ENCODE measurements around the gene EXOSC9.

GRCh38 chr4:121824950-121825349 lies 23.8 kb downstream of the EXOSC9 start:
- TF ChIP-seq MAFK (IDR thresholded peaks at IDR 0.05; ENCODE audit: low read depth, low read length): no peak
- TF ChIP-seq EZH2 (IDR thresholded peaks at IDR 0.05; ENCODE audit: low read depth, low read length, severe bottlenecking): no peak
- no peak for TF ChIP-seq USF2 (IDR thresholded peaks at IDR 0.05; ENCODE audit: low read length)
- TF ChIP-seq EP300 (IDR thresholded peaks at IDR 0.05; ENCODE audit: borderline replicate concordance in 1 of 2, low read depth in 2 of 2, low read length in 2 of 2): no peak
- no peak for TF ChIP-seq CTCF (IDR thresholded peaks at IDR 0.05; ENCODE audit: control extremely low read depth in 1 of 3, insufficient read depth in 1 of 3, low read depth in 1 of 3, low read length in 3 of 3)
- no peak for TF ChIP-seq CEBPB (IDR thresholded peaks at IDR 0.05; ENCODE audit: low read depth, low read length)
- TF ChIP-seq KDM5A (IDR thresholded peaks at IDR 0.05; ENCODE audit: low read length): no peak
- no peak for TF ChIP-seq POLR2AphosphoS5 (IDR thresholded peaks at IDR 0.05; ENCODE audit: low read depth, low read length)
- TF ChIP-seq TAF7 (optimal IDR thresholded peaks at IDR 0.05; ENCODE audit: borderline replicate concordance, low read depth, low read length): no peak
- TF ChIP-seq POLR2A (IDR thresholded peaks at IDR 0.05; ENCODE audit: control extremely low read depth in 1 of 2, low read depth in 2 of 2, low read length in 2 of 2): no peak
- no peak for TF ChIP-seq CHD2 (IDR thresholded peaks at IDR 0.05; ENCODE audit: low read length)
- TF ChIP-seq SP1 (IDR thresholded peaks at IDR 0.05; ENCODE audit: low read depth, low read length): no peak
- no peak for TF ChIP-seq JUND (IDR thresholded peaks at IDR 0.05; ENCODE audit: low read length)

All from H1 (cell line).